Choroid plexus epithelial cell (primary cell): ENCODE results near the gene TSPAN1.

Experiments
- DNase-seq: peaks from one replicate; pipeline ENCODE4 v3.0.0-alpha.2; 2010; ENCODE audit warnings: low read depth
- H3K4me3 ChIP-seq: 2 replicates; pipeline ENCODE4 v1.5.1; 2011; ENCODE audit warnings: low read depth, mild to moderate bottlenecking, control low read depth, low read length, moderate library complexity
- CTCF ChIP-seq: conservative IDR thresholded peaks from 2 replicates; pipeline ENCODE4 v1.5.1; 2011; ENCODE audit warnings: low read depth, mild to moderate bottlenecking, control low read depth, inconsistent platforms, low read length, moderate library complexity

The TSPAN1 gene

GRCh38 chr1:46148318-46148717 is 26.6 kb upstream of the TSPAN1 start:
- TF ChIP-seq CTCF, result no peak
- DNase-seq, result no peak
- H3K4me3 ChIP-seq, result no peak overlapping the region

GRCh38 chr1:46150085-46150484 is 24.8 kb upstream of the TSPAN1 start:
- no peak for TF ChIP-seq CTCF
- peak; percentile 49 for DNase-seq
- no peak overlapping the region for H3K4me3 ChIP-seq

- peak; percentile 81 for DNase-seq
- TF ChIP-seq CTCF, result no peak
- H3K4me3 ChIP-seq, result no peak overlapping the region
Observed at GRCh38 chr1:46152016-46152415, 22.9 kb upstream of the TSPAN1 start.

GRCh38 chr1:46153228-46153627 is 21.7 kb upstream of the TSPAN1 start:
- DNase-seq, result no peak
- TF ChIP-seq CTCF, result no peak
- no peak overlapping the region for H3K4me3 ChIP-seq

GRCh38 chr1:46153732-46154131 is 21.2 kb upstream of the TSPAN1 start:
- H3K4me3 ChIP-seq, result no peak overlapping the region
- no peak for DNase-seq
- no peak for TF ChIP-seq CTCF

GRCh38 chr1:46157916-46158311 is 17.0 kb upstream of the TSPAN1 start:
- no peak for DNase-seq

More at GRCh38 chr1:46157916-46158311, 17.0 kb upstream of the TSPAN1 start:
- H3K4me3 ChIP-seq, result no peak overlapping the region
- no peak for TF ChIP-seq CTCF
